GM21381 (cell line): Measurements from ENCODE around the gene DHFR2.

Source experiments
- ATAC-seq: cut with Tn5 transposase; IDR thresholded peaks from one replicate; pipeline ENCODE4 v1.9.1; 2021; ENCODE audit warnings: mild to moderate bottlenecking, moderate library complexity; ENCODE audit not compliant: unreplicated experiment

Gene DHFR2

GRCh38 chr3:94008253-94008652 lies 54.5 kb downstream of the DHFR2 start:
- ATAC-seq: no peak
